CD4-positive, alpha-beta T cell (primary cell): ENCODE results near the gene LPAR1. TPM values are rescaled to one million over a fixed set of nuclear protein-coding genes. Genes with fewer than 3 reads are reported as not detected.

Experiments
- ATAC-seq: fragments of 200-7000 bp; cut with Tn5 transposase; one replicate; pipeline ENCODE4 v1.10.0; 2022; ENCODE audit warnings: mild to moderate bottlenecking; ENCODE audit not compliant: poor library complexity
- CTCF ChIA-PET: fragments of 350-600 bp; sonication (Branson Sonifier 250); formaldehyde crosslinking; loops from one replicate; lab custom pipeline; 2021; ENCODE audit warnings: antibody characterized with exemption, inconsistent platforms; lab: Charles Lee
- POLR2A ChIA-PET: fragments of 350-600 bp; sonication (Branson Sonifier 250); formaldehyde crosslinking; loops from one replicate; lab custom pipeline; 2021; ENCODE audit warnings: antibody characterized with exemption, inconsistent platforms; lab: Charles Lee
- DNase-seq, 14 experiments: peaks; one replicate each; pipeline ENCODE4 v3.0.0-alpha.2; 2013 to 2020; ENCODE audit warnings: mixed read lengths in 2 of 14
- H3K27ac ChIP-seq, 2 donors: one replicate each; pipeline versions ENCODE4 v1.5.1 to v1.7.0; 2013; ENCODE audit warnings: low read length in 2 of 2, low read depth in 1 of 2, mild to moderate bottlenecking in 1 of 2
- H3K27me3 ChIP-seq, 2 experiments: 1 replicate in 1 of 2; 2 replicates in 1 of 2; pipeline versions ENCODE4 v1.6.1 to v1.7.0; 2013; ENCODE audit warnings: low read length in 2 of 2, control low read depth in 1 of 2, mild to moderate bottlenecking in 1 of 2, moderate library complexity in 1 of 2; ENCODE audit not compliant: insufficient read depth in 2 of 2, control insufficient read depth in 1 of 2
- H3K36me3 ChIP-seq: one replicate; pipeline ENCODE4 v1.6.1; 2013; ENCODE audit warnings: low read length, control low read depth; ENCODE audit not compliant: insufficient read depth
- H3K4me1 ChIP-seq: one replicate; pipeline ENCODE4 v1.6.1; 2013; ENCODE audit warnings: low read length, control low read depth; ENCODE audit not compliant: insufficient read depth
- H3K4me3 ChIP-seq: one replicate; pipeline ENCODE4 v1.5.1; 2013; ENCODE audit warnings: mild to moderate bottlenecking, low read length, moderate library complexity
- H3K9me3 ChIP-seq, 2 experiments: 1 replicate in 1 of 2; 2 replicates in 1 of 2; pipeline versions ENCODE4 v1.6.1 to v1.7.0; 2013; ENCODE audit warnings: low read length in 2 of 2, mild to moderate bottlenecking in 2 of 2, control low read depth in 1 of 2, moderate library complexity in 1 of 2; ENCODE audit not compliant: control insufficient read depth in 1 of 2, insufficient read depth in 1 of 2
- H3K27ac Mint-ChIP-seq: one replicate; pipeline ENCODE4 v1.8.0; 2020; ENCODE audit warnings: mixed read lengths
- H3K27me3 Mint-ChIP-seq: one replicate; pipeline ENCODE4 v1.8.0; 2021; ENCODE audit warnings: mixed read lengths
- H3K36me3 Mint-ChIP-seq: one replicate; pipeline ENCODE4 v1.8.0; 2021; ENCODE audit warnings: low read depth, mixed read lengths
- H3K4me1 Mint-ChIP-seq: one replicate; pipeline ENCODE4 v1.8.0; 2021; ENCODE audit warnings: low read depth, mixed read lengths
- H3K4me3 Mint-ChIP-seq: one replicate; pipeline ENCODE4 v1.8.0; 2020; ENCODE audit warnings: mild to moderate bottlenecking, mixed read lengths
- H3K9me3 Mint-ChIP-seq: one replicate; pipeline ENCODE4 v1.8.0; 2020; ENCODE audit warnings: mixed read lengths
- CTCF ChIP-seq: fragments of 200-600 bp; IDR thresholded peaks from one replicate; pipeline ENCODE4 v1.8.0; 2022; ENCODE audit warnings: antibody characterized with exemption, mild to moderate bottlenecking
- intact Hi-C, 2 experiments: fragments of 100-400 bp; cut with DNase I in 1 of 2; cut with micrococcal nuclease in 1 of 2; formaldehyde crosslinking; loops; one replicate each; pipeline versions ENCODE4 v1.15.1 to v1.9.0; 2023 to 2025; cut with DNase I, micrococcal nuclease
- total RNA-seq, 174 experiments: library from RNA in 2 of 174; stranded (reverse) in 2 of 174; gene quantifications; one replicate each; pipeline ENCODE4 v1.2.3 and lab custom pipeline; 2021 to 2026

Gene LPAR1
- total RNA-seq, 2 experiments from 2014 or later, result not detected

GRCh38 chr9:111068771-111069170, 30.5 kb upstream of the LPAR1 start:
- DNase-seq (peak in 2 of 14 experiments; percentile 30), ATAC-seq (no peak)
- POLR2A ChIA-PET, result no interaction called here
- Histone ChIP-seq H3K4me3 (no peak overlapping the region), H3K36me3 (no peaks in the 10 kb centered on the region), H3K4me1 (no peaks in the 10 kb centered on the region), H3K9me3 (no peaks in the 10 kb centered on the region), H3K27me3 (no peaks in the 10 kb centered on the region), H3K27ac (no peak overlapping the region)
- CTCF ChIA-PET, result no interaction called here
- Mint-ChIP-seq H3K4me1 (no peaks in the 10 kb centered on the region), H3K36me3 (no peaks in the 10 kb centered on the region), H3K9me3 (no peaks in the 10 kb centered on the region), H3K4me3 (no peak overlapping the region), H3K27me3 (no peaks in the 10 kb centered on the region), H3K27ac (no peak overlapping the region)
- TF ChIP-seq CTCF, result no peak
- intact Hi-C loops, result no loop called here

GRCh38 chr9:111068383-111068730, 30.1 kb upstream of the LPAR1 start:
- CTCF ChIA-PET, result no interaction called here
- H3K36me3 Mint-ChIP-seq, result no peaks in the 10 kb centered on the region
- H3K9me3 ChIP-seq, result no peaks in the 10 kb centered on the region
- H3K36me3 ChIP-seq, result no peaks in the 10 kb centered on the region
- no peaks in the 10 kb centered on the region for H3K4me1 ChIP-seq
- H3K27ac Mint-ChIP-seq, result no peak overlapping the region
- DNase-seq (no peak), ATAC-seq (no peak)
- H3K4me3 ChIP-seq, result no peak overlapping the region
- POLR2A ChIA-PET, result no interaction called here
- no peaks in the 10 kb centered on the region for H3K4me1 Mint-ChIP-seq
- no peaks in the 10 kb centered on the region for H3K27me3 ChIP-seq
- H3K9me3 Mint-ChIP-seq, result no peaks in the 10 kb centered on the region
- H3K4me3 Mint-ChIP-seq, result no peak overlapping the region
- intact Hi-C loops, result no loop called here
- no peak overlapping the region for H3K27ac ChIP-seq
- peaks cover 2% of the 10 kb centered on the region for H3K27me3 Mint-ChIP-seq
- no peak for TF ChIP-seq CTCF

GRCh38 chr9:111066468-111066867, 28.2 kb upstream of the LPAR1 start:
- Histone ChIP-seq H3K4me1 (no peaks in the 10 kb centered on the region), H3K27ac (no peak overlapping the region), H3K36me3 (no peaks in the 10 kb centered on the region), H3K9me3 (no peaks in the 10 kb centered on the region), H3K4me3 (no peak overlapping the region), H3K27me3 (no peaks in the 10 kb centered on the region)
- TF ChIP-seq CTCF, result no peak
- ATAC-seq, result no peak
- no peak for DNase-seq
- Mint-ChIP-seq H3K9me3 (no peaks in the 10 kb centered on the region), H3K4me1 (no peaks in the 10 kb centered on the region), H3K36me3 (no peaks in the 10 kb centered on the region), H3K27ac (no peak overlapping the region), H3K4me3 (no peak overlapping the region), H3K27me3 (peaks cover 5% of the 10 kb centered on the region)
- CTCF ChIA-PET, result no interaction called here
- intact Hi-C loops, result no loop called here
- POLR2A ChIA-PET, result no interaction called here
